A549 (cell line): ENCODE measurements around the gene UIMC1. TPM values are rescaled to one million over a fixed set of nuclear protein-coding genes. Genes with fewer than 3 reads are reported as not detected.

Experiments
- ATAC-seq, 2 experiments: fragments of 200-7000 bp in 1 of 2; fragments of >200 bp in 1 of 2; cut with Nextera tagmentation in 1 of 2; cut with Tn5 transposase in 1 of 2; 3 replicates each; pipeline versions ENCODE4 v1.8.0 to v1.9.1; 2018 to 2020; ENCODE audit warnings: mild to moderate bottlenecking in 1 of 2, moderate library complexity in 1 of 2
- CTCF ChIA-PET: fragments of 300-600 bp; sonication (Branson Sonifier 250); formaldehyde crosslinking; extraction: SDS; loops from one replicate; lab custom pipeline; 2021; ENCODE audit warnings: antibody characterized with exemption, inconsistent platforms; lab: Yijun Ruan, JAX
- POLR2A ChIA-PET: fragments of 350-600 bp; formaldehyde crosslinking; extraction: SDS; loops from one replicate; lab custom pipeline; 2021; ENCODE audit warnings: antibody characterized with exemption, inconsistent platforms; lab: Yijun Ruan, JAX
- DNase-seq, 2 experiments: peaks; one replicate each; pipeline versions ENCODE4 v3.0.0 to v3.0.0-alpha.2; 2011 to 2016; ENCODE audit warnings: low read depth in 1 of 2, low spot score in 1 of 2
- FAIRE-seq: peaks from 2 replicates; lab custom pipeline; 2011; peaks lifted over from hg19 to GRCh38; lab: Jason Lieb, UNC
- H3K27ac ChIP-seq, 2 experiments: fragments of >200 bp; sonication (Bioruptor Twin); formaldehyde crosslinking; 3 replicates each; pipeline ENCODE4 v1.5.1; 2016 to 2017
- H3K4me1 ChIP-seq: fragments of >200 bp; sonication (Bioruptor Twin); formaldehyde crosslinking; 3 replicates; pipeline ENCODE4 v1.6.1; 2016
- H3K4me2 ChIP-seq: fragments of >200 bp; sonication (Bioruptor Twin); formaldehyde crosslinking; 3 replicates; pipeline ENCODE4 v1.6.1; 2016
- H3K4me3 ChIP-seq: fragments of >200 bp; sonication (Bioruptor Twin); formaldehyde crosslinking; 3 replicates; pipeline ENCODE4 v1.5.1; 2016
- H3K9me3 ChIP-seq: fragments of >200 bp; sonication (Bioruptor Twin); formaldehyde crosslinking; 3 replicates; pipeline ENCODE4 v1.6.1; 2016
- ATOH8 ChIP-seq: fragments of 250-450 bp; sonication (Bioruptor Pico); IDR thresholded peaks from 2 replicates; pipeline ENCODE4 v1.5.0; 2020; ENCODE audit warnings: low read depth, mild to moderate bottlenecking, moderate library complexity
- CBX2 ChIP-seq: fragments of 200-600 bp; sonication (generic); IDR thresholded peaks from 2 replicates; pipeline ENCODE4 v1.6.1; 2016; ENCODE audit warnings: low read depth, mild to moderate bottlenecking, borderline replicate concordance
- CHD2 ChIP-seq: fragments of 150-350 bp; IDR thresholded peaks from 2 replicates; pipeline ENCODE4 v1.6.1; 2014; ENCODE audit warnings: low read length; ENCODE audit not compliant: partially characterized antibody
- CHD4 ChIP-seq: fragments of 200-600 bp; sonication (generic); IDR thresholded peaks from 2 replicates; pipeline ENCODE4 v1.6.1; 2016; ENCODE audit warnings: antibody characterized with exemption, mild to moderate bottlenecking, borderline replicate concordance
- EHF ChIP-seq: fragments of 250-450 bp; sonication (Bioruptor Pico); IDR thresholded peaks from 2 replicates; pipeline ENCODE4 v1.5.0; 2020; ENCODE audit warnings: mild to moderate bottlenecking
- EP300 ChIP-seq, 2 experiments: fragments of >200 bp; sonication (Bioruptor Twin); formaldehyde crosslinking; IDR thresholded peaks; 2 replicates in 1 of 2; 3 replicates in 1 of 2; pipeline ENCODE4 v1.6.1; 2016 to 2017
- FOSL2 ChIP-seq, 2 experiments: fragments of 450-650 bp in 1 of 2; fragments of >200 bp in 1 of 2; sonication (Bioruptor Twin) in 1 of 2; formaldehyde crosslinking; IDR thresholded peaks; 2 replicates each; pipeline versions ENCODE4 v1.5.0 to v1.6.1; 2016 to 2020; ENCODE audit warnings: mild to moderate bottlenecking in 1 of 2, moderate library complexity in 1 of 2
- GATA3 ChIP-seq: IDR thresholded peaks from 2 replicates; pipeline ENCODE4 v1.6.1; 2012; ENCODE audit warnings: borderline replicate concordance
- HDAC2 ChIP-seq: fragments of 200-600 bp; sonication (generic); IDR thresholded peaks from 2 replicates; pipeline ENCODE4 v1.6.1; 2016
- HOXB5 ChIP-seq: fragments of 250-450 bp; sonication (Bioruptor Pico); IDR thresholded peaks from 2 replicates; pipeline ENCODE4 v1.5.0; 2020; ENCODE audit warnings: mild to moderate bottlenecking, moderate library complexity
- JUNB ChIP-seq: fragments of >200 bp; sonication (Bioruptor Twin); formaldehyde crosslinking; IDR thresholded peaks from 2 replicates; pipeline ENCODE4 v1.6.1; 2016
- KDM1A ChIP-seq: fragments of 200-600 bp; sonication (generic); IDR thresholded peaks from 2 replicates; pipeline ENCODE4 v1.6.1; 2016; ENCODE audit warnings: low read depth, mild to moderate bottlenecking
- KDM5A ChIP-seq: fragments of 200-600 bp; sonication (generic); IDR thresholded peaks from 2 replicates; pipeline ENCODE4 v1.6.1; 2016; ENCODE audit warnings: antibody characterized with exemption, mild to moderate bottlenecking
- MAX ChIP-seq: IDR thresholded peaks from 2 replicates; pipeline ENCODE4 v1.6.1; 2012
- NFE2L2 ChIP-seq: fragments of 150-350 bp; conservative IDR thresholded peaks from 2 replicates; pipeline ENCODE4 v1.6.1; 2014; ENCODE audit warnings: low read length
- NR3C1 ChIP-seq: fragments of >200 bp; sonication (Bioruptor Twin); formaldehyde crosslinking; IDR thresholded peaks from 3 replicates; pipeline ENCODE4 v1.6.1; 2017
- RAD21 ChIP-seq, 2 experiments: fragments of >200 bp in 1 of 2; sonication (Bioruptor Twin) in 1 of 2; formaldehyde crosslinking in 1 of 2; IDR thresholded peaks in 1 of 2; conservative IDR thresholded peaks in 1 of 2; 2 replicates in 1 of 2; 3 replicates in 1 of 2; pipeline ENCODE4 v1.6.1; 2012 to 2018; ENCODE audit warnings: inconsistent platforms in 1 of 2
- RARB ChIP-seq: fragments of 250-450 bp; sonication (Bioruptor Pico); IDR thresholded peaks from 2 replicates; pipeline ENCODE4 v1.8.0; 2021; ENCODE audit warnings: mild to moderate bottlenecking, moderate library complexity
- RCOR1 ChIP-seq: fragments of 150-350 bp; IDR thresholded peaks from 2 replicates; pipeline ENCODE4 v1.6.1; 2014; ENCODE audit warnings: antibody characterized with exemption, low read length, low read depth
- REST ChIP-seq: fragments of 200-600 bp; sonication (generic); IDR thresholded peaks from 2 replicates; pipeline ENCODE4 v1.6.1; 2016; ENCODE audit warnings: antibody characterized with exemption, mild to moderate bottlenecking, moderate library complexity
- RFX5 ChIP-seq: fragments of 450-650 bp; IDR thresholded peaks from 2 replicates; pipeline ENCODE4 v1.7.1; 2014; ENCODE audit warnings: antibody characterized with exemption, mild to moderate bottlenecking, moderate library complexity
- USF2 ChIP-seq: fragments of 450-650 bp; IDR thresholded peaks from 2 replicates; pipeline ENCODE4 v1.6.1; 2014; ENCODE audit warnings: antibody characterized with exemption
- ZFP36 ChIP-seq: fragments of 450-650 bp; IDR thresholded peaks from 2 replicates; pipeline ENCODE4 v1.6.1; 2014; ENCODE audit warnings: borderline replicate concordance; ENCODE audit not compliant: partially characterized antibody
- WGBS: methylation state at CpG from one replicate; pipeline ENCODE4 v1.1.6; 2017; ENCODE audit errors: missing lambda C conversion rate; 5-methylcytosine and 5-hydroxymethylcytosine counted together
- polyA plus RNA-seq, 4 experiments: library from polyadenylated mRNA; depleted of rRNA in 3 of 4; stranded (reverse); fragments of >200 nt; fragmentation: RNase III in 1 of 4; extraction: RNeasy Plus Mini Kit Qiagen cat#74134 plus additional on column Dnase treatment in 1 of 4; gene quantifications; 2 replicates in 3 of 4; 3 replicates in 1 of 4; pipeline ENCODE4 v1.2.3, GENCODE V29; 2011 to 2017

Gene UIMC1
- polyA plus RNA-seq, 2 of the 4 experiments (the other 2 are of a cell fraction): 47.8 to 52.5 TPM

- no peak for DNase-seq
- 92% methylated on average over 2 of the region's 2 CpGs for WGBS
- H3K9me3 ChIP-seq: no peaks in the 10 kb centered on the region
- H3K4me2 ChIP-seq: no peak overlapping the region
- FAIRE-seq: no peak
- no peak for TF ChIP-seq USF2
- TF ChIP-seq GATA3: no peak
- no peak for TF ChIP-seq RAD21 (conservative IDR thresholded peaks at IDR 0.05 in 1 of 2, IDR thresholded peaks at IDR 0.05 in 1 of 2)
- TF ChIP-seq HDAC2: no peak
- no peak for TF ChIP-seq MAX
- no peak for TF ChIP-seq CHD4
- TF ChIP-seq CBX2: no peak
- TF ChIP-seq RARB: no peak
- TF ChIP-seq ZFP36: no peak
- TF ChIP-seq CHD2: no peak
- TF ChIP-seq KDM1A: no peak
- TF ChIP-seq RFX5: no peak
- TF ChIP-seq NR3C1: no peak
- no peak for TF ChIP-seq RCOR1
- no peak for TF ChIP-seq JUNB
- no peak for TF ChIP-seq EP300 (IDR thresholded peaks at IDR 0.05)
- no peak for TF ChIP-seq REST
- no peak for TF ChIP-seq FOSL2 (IDR thresholded peaks at IDR 0.05)
- no peak for TF ChIP-seq FOSL2 (CRISPR knock-in tag; IDR thresholded peaks at IDR 0.05)
- TF ChIP-seq ATOH8: no peak
- TF ChIP-seq KDM5A: no peak
- TF ChIP-seq, all 56 proteins: peak for 0
- Histone ChIP-seq H3K27ac (no peak overlapping the region), H3K4me3 (no peak overlapping the region), H3K4me1 (no peaks in the 10 kb centered on the region)
- POLR2A ChIA-PET: no interaction called here
- ATAC-seq: no peak
- CTCF ChIA-PET: no interaction called here
Measured at GRCh38 chr5:176912115-176912514, 94.5 kb downstream of the UIMC1 start.

- ChIA-PET POLR2A (no interaction called here), CTCF (interaction anchor here (0.9 to 2.5 kb wide), 4 partner anchors 50 to 251 kb away, joined by 3 to 5 read pairs (median 4); no protein-coding TSS in a partner anchor)
- no peak for FAIRE-seq
- Histone ChIP-seq H3K27ac (no peak overlapping the region), H3K4me2 (no peak overlapping the region), H3K4me1 (peaks cover 20% of the 10 kb centered on the region), H3K9me3 (no peaks in the 10 kb centered on the region), H3K4me3 (no peak overlapping the region)
- no peak for DNase-seq
- no peak for TF ChIP-seq HOXB5 (CRISPR knock-in tag)
- TF ChIP-seq NFE2L2: no peak
- TF ChIP-seq EHF (CRISPR knock-in tag): no peak
- 91% methylated on average over 5 of the region's 5 CpGs for WGBS
- ATAC-seq: no peak
Measured at GRCh38 chr5:176908675-176909368, 97.8 kb downstream of the UIMC1 start.
